Embryonic facial prominence (tissue), 1 donor: Measurements from ENCODE around the gene SLCO1A2.
"Not testable (repeated sequence)": the region's sequence is repeated elsewhere in the genome, so short reads cannot be mapped to it uniquely, and the experiment has no call there.

Experiments used
- DNase-seq: peaks from one replicate; pipeline ENCODE4 v3.0.0-alpha.2; 2016; ENCODE audit errors: extremely low spot score

Gene SLCO1A2

GRCh38 chr12:21334771-21335325, at the start of gene SLCO1A2:
TSS of gene SLCO1A2 (minus strand) at chr12:21334917. CDS start at chr12:21334647, 270 bp downstream.
- no peak for DNase-seq

- no peak for DNase-seq
These were observed 49.5 kb upstream of the SLCO1A2 start for GRCh38 chr12:21384261-21384660.

- DNase-seq = not testable (repeated sequence)
These were observed 46.6 kb upstream of the SLCO1A2 start for GRCh38 chr12:21381320-21381719.

GRCh38 chr12:21379218-21379617, 44.5 kb upstream of the SLCO1A2 start:
- no peak for DNase-seq

- no peak for DNase-seq
These were observed 37.9 kb upstream of the SLCO1A2 start, which contains the start of gene IAPP for GRCh38 chr12:21372602-21373001. TSS of gene IAPP (plus strand) at chr12:21372902. CDS start at chr12:21373352, 450 bp downstream.

- DNase-seq = no peak
These were observed 36.2 kb upstream of the SLCO1A2 start for GRCh38 chr12:21370845-21371449.

GRCh38 chr12:21369141-21369980, 34.6 kb upstream of the SLCO1A2 start:
- DNase-seq = no peak

GRCh38 chr12:21360632-21361031, 25.9 kb upstream of the SLCO1A2 start:
- not testable (repeated sequence) for DNase-seq

- no peak for DNase-seq
These were observed 19.9 kb upstream of the SLCO1A2 start for GRCh38 chr12:21354641-21355040.

GRCh38 chr12:21353948-21354347, 19.2 kb upstream of the SLCO1A2 start:
- no peak for DNase-seq

GRCh38 chr12:21353487-21353886, 18.8 kb upstream of the SLCO1A2 start:
- DNase-seq = no peak

- DNase-seq = no peak
These were observed 16.3 kb upstream of the SLCO1A2 start for GRCh38 chr12:21350975-21351374.

GRCh38 chr12:21346542-21347205, 12.0 kb upstream of the SLCO1A2 start:
- no peak for DNase-seq

- no peak for DNase-seq
These were observed 8.9 kb upstream of the SLCO1A2 start for GRCh38 chr12:21343636-21344035.

- DNase-seq = no peak
These were observed 7.1 kb upstream of the SLCO1A2 start for GRCh38 chr12:21341769-21342168.

GRCh38 chr12:21340403-21340802, 5.7 kb upstream of the SLCO1A2 start:
- DNase-seq = no peak

- no peak for DNase-seq
These were observed 5.2 kb upstream of the SLCO1A2 start for GRCh38 chr12:21339921-21340320.

- DNase-seq = no peak
These were observed 3.4 kb upstream of the SLCO1A2 start for GRCh38 chr12:21337959-21338744.

GRCh38 chr12:21337453-21337852, 2.7 kb upstream of the SLCO1A2 start:
- no peak for DNase-seq

GRCh38 chr12:21336656-21337055, 1.9 kb upstream of the SLCO1A2 start:
- DNase-seq = no peak

- no peak for DNase-seq
These were observed 3.9 kb downstream of the SLCO1A2 start for GRCh38 chr12:21330682-21331253.
